IPS-18c (cell line): Measurements from ENCODE around the gene CYB5RL.

Experiments
- H3K4me3 ChIP-seq: 2 replicates; pipeline ENCODE4 v1.7.0; 2013; ENCODE audit warnings: low read depth, mild to moderate bottlenecking, low read length, moderate library complexity; ENCODE audit not compliant: insufficient read depth
- H3K9me3 ChIP-seq: one replicate; pipeline ENCODE4 v1.6.1; 2013; ENCODE audit warnings: mild to moderate bottlenecking, low read length, moderate library complexity; ENCODE audit not compliant: control insufficient read depth, insufficient read depth

CYB5RL gene

DNA sequence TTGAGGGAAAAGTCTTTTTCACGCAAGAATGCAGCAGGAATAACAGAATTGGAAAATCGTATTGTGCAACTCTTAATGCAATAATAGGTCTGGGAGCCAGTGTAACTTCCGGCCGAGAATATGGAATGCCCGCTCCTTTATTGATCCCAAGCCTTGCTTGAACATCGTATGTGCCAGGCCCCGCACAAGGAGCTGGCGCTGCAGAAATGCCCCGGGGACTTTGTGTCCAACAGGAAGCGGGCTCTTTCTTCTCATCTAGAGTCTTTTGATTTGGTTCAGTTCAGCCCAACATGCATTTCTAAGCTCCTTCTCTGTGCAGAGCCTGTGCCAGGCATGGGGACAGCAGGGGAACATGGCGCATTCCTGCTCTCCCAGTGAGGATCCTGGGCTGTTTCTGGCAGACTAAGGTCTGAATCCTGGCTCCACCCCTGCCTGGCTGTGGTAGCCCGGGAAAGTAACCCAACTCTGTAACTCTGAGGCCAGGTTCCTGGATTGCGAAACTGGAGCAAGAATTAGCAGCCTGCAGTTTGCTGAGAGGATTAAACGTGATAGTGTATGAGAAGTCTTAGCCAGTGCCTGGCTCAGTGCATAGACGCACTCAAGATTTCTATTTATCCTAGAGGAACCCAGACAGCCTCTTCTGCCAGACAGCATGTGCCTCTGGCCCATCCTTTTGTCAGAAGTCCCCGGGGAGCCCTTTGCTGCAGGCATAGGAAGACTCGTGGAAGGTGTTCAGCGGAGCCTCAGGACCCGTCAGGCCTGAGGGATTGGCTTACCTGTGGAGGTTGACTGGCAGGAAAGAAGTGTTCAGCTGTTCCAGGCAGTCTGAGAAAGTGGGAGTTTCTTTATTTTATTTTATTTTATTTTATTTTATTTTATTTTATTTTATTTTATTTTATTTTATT is 46.0 kb downstream of the CYB5RL start:
- Histone ChIP-seq H3K9me3 (peaks cover 2% of the 10 kb centered on the region), H3K4me3 (no peak overlapping the region)

DNA sequence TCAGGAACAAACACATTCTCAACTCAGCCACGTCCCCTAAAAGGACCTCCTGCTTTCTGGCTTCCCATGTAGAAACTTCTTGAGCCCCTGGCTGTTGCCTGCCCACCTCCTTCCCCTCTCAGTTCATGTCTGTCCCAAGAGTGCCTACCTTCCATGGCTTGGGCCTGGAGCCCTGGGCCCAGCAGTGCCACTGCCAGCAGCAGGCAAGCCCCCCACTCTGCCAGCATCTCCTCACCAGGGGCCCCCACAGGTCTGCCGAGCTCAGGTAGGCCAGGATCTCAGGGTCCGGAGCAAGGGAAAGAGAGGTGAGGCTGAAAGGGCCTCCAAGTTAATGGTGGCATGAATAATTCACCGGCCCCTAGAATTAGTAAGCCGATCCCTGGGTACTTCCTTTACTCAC is 47.1 kb downstream of the CYB5RL start, which contains the start of gene CDCP2:
TSS of gene CDCP2 (minus strand) at position 305 of the 400 bp plus-strand sequence. CDS start at position 227, 78 bp downstream.
- no peak within 1 kb of the TSS for H3K4me3 ChIP-seq
- peaks cover 2% of the 10 kb centered on the region for H3K9me3 ChIP-seq

DNA sequence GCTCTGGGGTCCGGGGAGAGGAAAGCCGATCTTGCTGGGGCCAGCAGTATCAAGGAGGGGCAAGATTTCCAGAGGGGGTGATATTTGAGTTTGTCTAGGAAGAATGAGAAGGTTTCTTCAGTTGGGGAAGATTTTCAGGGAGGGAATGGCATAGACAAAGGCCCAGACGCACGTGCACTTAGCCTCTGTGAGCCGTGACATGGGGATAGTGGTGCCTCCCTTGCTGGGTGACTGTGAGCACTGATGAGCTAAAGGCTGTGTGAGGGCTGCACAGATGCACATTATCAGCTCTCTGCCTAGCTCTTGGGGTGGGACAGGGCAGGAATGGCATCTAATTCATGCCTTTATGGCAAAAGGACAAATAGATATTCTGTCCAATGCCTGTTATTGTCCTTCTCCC is 48.8 kb downstream of the CYB5RL start:
- Histone ChIP-seq H3K9me3 (peaks cover 2% of the 10 kb centered on the region), H3K4me3 (no peak overlapping the region)
